Activated B cell treated with CpG ODN at 0.5 μM for 24 hours (primary cell): ENCODE measurements around the gene PARP4. TPM values are rescaled to one million over a fixed set of nuclear protein-coding genes. Genes with fewer than 3 reads are reported as not detected.
"Not testable (repeated sequence)": the region's sequence is repeated elsewhere in the genome, so short reads cannot be mapped to it uniquely, and the experiment has no call there.

Source experiments
- ATAC-seq: fragments of 200-7000 bp; cut with Tn5 transposase; one replicate; pipeline ENCODE4 v1.10.0; 2021; ENCODE audit warnings: low read depth, mild to moderate bottlenecking, moderate library complexity
- CTCF ChIA-PET: fragments of 350-600 bp; sonication (Branson Sonifier 250); formaldehyde crosslinking; loops from one replicate; lab custom pipeline; 2021; ENCODE audit warnings: antibody characterized with exemption; lab: Charles Lee
- POLR2A ChIA-PET: fragments of 350-600 bp; sonication (Branson Sonifier 250); formaldehyde crosslinking; loops from one replicate; lab custom pipeline; 2021; ENCODE audit warnings: antibody characterized with exemption; lab: Charles Lee
- DNase-seq: peaks from one replicate; pipeline ENCODE4 v3.0.0; 2022
- H3K27ac Mint-ChIP-seq: one replicate; pipeline ENCODE4 v1.8.0; 2020; ENCODE audit warnings: mixed read lengths
- H3K27me3 Mint-ChIP-seq: one replicate; pipeline ENCODE4 v1.8.0; 2021; ENCODE audit warnings: mixed read lengths
- H3K36me3 Mint-ChIP-seq: one replicate; pipeline ENCODE4 v1.8.0; 2021; ENCODE audit warnings: low read depth, mixed read lengths
- H3K4me1 Mint-ChIP-seq: one replicate; pipeline ENCODE4 v1.8.0; 2021; ENCODE audit warnings: mixed read lengths
- H3K4me3 Mint-ChIP-seq: one replicate; pipeline ENCODE4 v1.8.0; 2020; ENCODE audit warnings: mild to moderate bottlenecking, mixed read lengths
- H3K9me3 Mint-ChIP-seq: one replicate; pipeline ENCODE4 v1.8.0; 2020; ENCODE audit warnings: mixed read lengths
- intact Hi-C: fragments of 100-400 bp; cut with micrococcal nuclease; formaldehyde crosslinking; loops from one replicate; pipeline ENCODE4 v1.15.1; 2024
- total RNA-seq: library from RNA; stranded (reverse); gene quantifications from 2 replicates; pipeline ENCODE4 v1.2.3, GENCODE V29; 2022
- TF ChIP-seq, protein P1 (sequence below): fragments of 200-600 bp; IDR thresholded peaks from one replicate; pipeline ENCODE4 v1.8.0; 2022; ENCODE audit warnings: antibody characterized with exemption, mild to moderate bottlenecking

PARP4 gene
- total RNA-seq, 1 donor from 2014 or later = 56.7 TPM

DNA sequence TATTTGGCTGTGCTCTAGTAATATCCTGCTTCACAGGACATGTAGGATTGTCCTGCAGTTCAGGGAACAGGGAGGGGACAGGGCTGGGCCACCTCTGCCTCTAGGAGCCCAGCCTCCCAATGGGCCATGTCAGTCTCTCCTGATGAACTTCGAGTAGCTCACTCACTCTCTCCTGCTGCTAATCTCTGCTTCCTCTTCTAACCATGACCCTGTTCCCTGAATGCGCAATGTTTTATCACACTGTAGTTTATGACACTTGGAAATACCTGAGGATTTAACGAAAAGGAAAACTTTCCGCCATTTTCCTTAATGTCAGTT, 9.2 kb downstream of the PARP4 start:
- intact Hi-C loops = no loop called here
- Mint-ChIP-seq H3K9me3 (no peaks in the 10 kb centered on the region), H3K36me3 (peaks cover 59% of the 10 kb centered on the region), H3K27me3 (no peaks in the 10 kb centered on the region), H3K27ac (no peak overlapping the region), H3K4me1 (no peaks in the 10 kb centered on the region), H3K4me3 (no peak overlapping the region)
- ChIA-PET POLR2A (no interaction called here), CTCF (no interaction called here)
- ATAC-seq (no peak), DNase-seq (no peak)
- TF ChIP-seq, protein P1, sequence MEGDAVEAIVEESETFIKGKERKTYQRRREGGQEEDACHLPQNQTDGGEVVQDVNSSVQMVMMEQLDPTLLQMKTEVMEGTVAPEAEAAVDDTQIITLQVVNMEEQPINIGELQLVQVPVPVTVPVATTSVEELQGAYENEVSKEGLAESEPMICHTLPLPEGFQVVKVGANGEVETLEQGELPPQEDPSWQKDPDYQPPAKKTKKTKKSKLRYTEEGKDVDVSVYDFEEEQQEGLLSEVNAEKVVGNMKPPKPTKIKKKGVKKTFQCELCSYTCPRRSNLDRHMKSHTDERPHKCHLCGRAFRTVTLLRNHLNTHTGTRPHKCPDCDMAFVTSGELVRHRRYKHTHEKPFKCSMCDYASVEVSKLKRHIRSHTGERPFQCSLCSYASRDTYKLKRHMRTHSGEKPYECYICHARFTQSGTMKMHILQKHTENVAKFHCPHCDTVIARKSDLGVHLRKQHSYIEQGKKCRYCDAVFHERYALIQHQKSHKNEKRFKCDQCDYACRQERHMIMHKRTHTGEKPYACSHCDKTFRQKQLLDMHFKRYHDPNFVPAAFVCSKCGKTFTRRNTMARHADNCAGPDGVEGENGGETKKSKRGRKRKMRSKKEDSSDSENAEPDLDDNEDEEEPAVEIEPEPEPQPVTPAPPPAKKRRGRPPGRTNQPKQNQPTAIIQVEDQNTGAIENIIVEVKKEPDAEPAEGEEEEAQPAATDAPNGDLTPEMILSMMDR = no peak

DNA sequence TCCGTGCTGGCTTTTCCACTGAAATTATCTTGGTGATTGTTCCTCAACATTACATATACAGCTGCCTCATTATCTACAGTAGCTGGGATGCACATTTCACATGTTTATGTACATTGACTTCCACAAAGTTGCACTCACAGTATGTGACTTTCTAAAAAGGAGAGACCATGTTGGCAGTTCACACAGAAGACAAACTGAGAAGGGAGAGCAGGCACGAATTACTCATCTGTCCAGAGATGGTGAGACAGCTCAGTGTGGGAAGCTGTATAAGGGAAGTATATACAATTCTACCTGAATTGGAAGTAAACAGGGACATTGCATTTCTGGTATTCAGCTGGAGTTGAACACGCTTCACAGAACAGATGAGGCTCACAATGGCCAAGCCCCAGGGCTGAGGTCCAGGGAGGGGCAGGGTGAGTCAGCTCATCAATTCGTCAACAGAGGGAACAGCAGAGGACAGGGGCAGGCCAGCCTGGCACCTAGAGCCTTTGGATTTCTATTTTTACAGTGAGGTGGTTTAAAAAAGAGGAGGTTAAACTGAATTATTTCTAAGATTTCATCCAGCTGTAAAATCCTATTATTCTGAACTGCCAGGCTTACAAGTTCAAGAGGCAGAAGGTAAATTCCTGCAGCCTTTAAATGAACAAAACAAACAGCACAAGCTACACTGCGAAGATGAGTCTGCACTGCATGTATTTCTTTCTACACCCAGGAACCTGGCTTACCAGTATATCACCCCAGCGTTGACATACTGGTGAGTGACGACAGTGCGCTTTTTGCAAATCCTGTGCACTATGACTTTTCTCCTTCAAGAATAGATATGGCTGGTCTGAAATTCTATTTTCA, 9.8 kb downstream of the PARP4 start:
- Mint-ChIP-seq H3K36me3 (peaks cover 58% of the 10 kb centered on the region), H3K4me1 (no peaks in the 10 kb centered on the region), H3K9me3 (no peaks in the 10 kb centered on the region), H3K4me3 (no peak overlapping the region), H3K27me3 (no peaks in the 10 kb centered on the region), H3K27ac (no peak overlapping the region)
- TF ChIP-seq, protein P1 = no peak
- intact Hi-C loops = no loop called here
- DNase-seq (no peak), ATAC-seq (no peak)
- POLR2A ChIA-PET = no interaction called here
- CTCF ChIA-PET = no interaction called here

DNA sequence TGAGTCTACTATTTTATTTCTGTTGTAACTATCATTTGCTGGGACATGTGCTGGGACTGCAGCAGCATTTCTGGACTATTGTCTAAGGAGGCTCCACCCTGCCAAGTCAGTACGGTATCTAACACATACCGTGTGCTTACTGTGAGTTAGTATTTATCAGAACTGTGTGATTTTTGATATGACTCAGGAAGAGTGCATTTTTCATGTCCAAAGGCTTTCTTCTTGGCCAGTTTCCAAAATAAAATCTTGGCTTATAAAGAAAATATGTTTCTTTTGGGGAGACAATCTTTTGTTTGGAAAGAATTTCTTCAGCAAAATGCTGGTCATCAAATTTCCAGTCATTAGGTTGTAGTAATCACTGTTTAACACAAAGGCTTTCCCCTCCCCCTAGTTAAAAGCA, 11.6 kb downstream of the PARP4 start:
- H3K27ac Mint-ChIP-seq = no peak overlapping the region
- ChIA-PET POLR2A (no interaction called here), CTCF (no interaction called here)
- intact Hi-C loops = no loop called here
- H3K9me3 Mint-ChIP-seq = no peaks in the 10 kb centered on the region
- H3K4me1 Mint-ChIP-seq = no peaks in the 10 kb centered on the region
- DNase-seq (no peak), ATAC-seq (no peak)
- peaks cover 65% of the 10 kb centered on the region for H3K36me3 Mint-ChIP-seq
- no peaks in the 10 kb centered on the region for H3K27me3 Mint-ChIP-seq
- no peak overlapping the region for H3K4me3 Mint-ChIP-seq
- TF ChIP-seq, protein P1 = no peak

DNA sequence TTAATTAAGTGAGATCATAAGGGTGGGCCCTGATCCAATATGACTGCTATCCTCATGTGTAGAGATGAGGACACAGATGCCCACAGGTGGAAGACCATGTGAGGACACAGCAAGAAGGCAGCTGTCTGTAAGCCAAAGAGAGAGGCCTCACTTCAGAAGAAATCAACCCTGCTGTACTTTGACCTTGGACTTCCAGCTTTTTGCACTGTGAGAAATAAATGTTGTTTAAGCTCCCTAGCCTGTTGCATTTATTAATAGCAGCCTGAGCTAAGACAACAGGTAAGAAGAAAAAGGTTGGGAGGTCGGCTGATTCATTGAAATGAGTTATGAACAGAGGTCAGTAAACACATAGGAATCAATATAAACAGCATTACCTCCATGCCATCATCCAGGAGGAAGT, 14.8 kb downstream of the PARP4 start:
- ChIA-PET CTCF (no interaction called here), POLR2A (no interaction called here)
- no peak overlapping the region for H3K27ac Mint-ChIP-seq
- H3K4me3 Mint-ChIP-seq = no peak overlapping the region
- peaks cover 80% of the 10 kb centered on the region for H3K36me3 Mint-ChIP-seq
- DNase-seq (no peak), ATAC-seq (no peak)
- intact Hi-C loops = no loop called here
- H3K4me1 Mint-ChIP-seq = no peaks in the 10 kb centered on the region
- H3K9me3 Mint-ChIP-seq = no peaks in the 10 kb centered on the region
- TF ChIP-seq, protein P1 = no peak
- no peaks in the 10 kb centered on the region for H3K27me3 Mint-ChIP-seq

DNA sequence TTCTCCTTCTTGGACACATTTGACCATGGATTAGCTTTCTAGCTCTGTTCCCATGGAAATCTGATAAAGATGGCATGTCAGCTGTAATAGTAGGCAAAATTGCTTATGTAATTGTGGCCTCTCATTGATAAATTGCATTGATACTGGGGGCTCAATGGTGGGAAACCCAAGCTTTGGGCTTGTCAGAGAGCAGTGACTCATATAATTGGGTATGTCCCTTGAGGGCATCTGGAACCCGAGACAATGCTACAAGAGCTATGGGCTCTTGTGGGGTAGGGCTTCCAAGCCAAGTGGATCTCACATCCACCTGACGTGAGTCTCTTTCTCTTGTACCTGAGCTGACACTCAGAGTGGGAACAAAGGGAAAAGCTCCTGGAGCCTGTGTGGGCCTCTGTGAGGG, 16.3 kb downstream of the PARP4 start:
- intact Hi-C loops, H3K27me3 Mint-ChIP-seq, H3K9me3 Mint-ChIP-seq, H3K4me3 Mint-ChIP-seq, POLR2A ChIA-PET, H3K4me1 Mint-ChIP-seq, ATAC-seq, CTCF ChIA-PET, DNase-seq, H3K27ac Mint-ChIP-seq: not testable (repeated sequence)
- H3K36me3 Mint-ChIP-seq = peaks cover 84% of the 10 kb centered on the region
